H1 (cell line): ENCODE measurements around the gene DCXR. TPM values are rescaled to one million over a fixed set of nuclear protein-coding genes. Genes with fewer than 3 reads are reported as not detected.
A peak's percentile ranks its signal among the peaks of the same experiment; 100 is the strongest.

Experiments
- CTCF ChIA-PET: fragments of 300-600 bp; sonication (Branson Sonifier 250); formaldehyde crosslinking; loops from one replicate; lab custom pipeline; 2021; ENCODE audit not compliant: partially characterized antibody; lab: Charles Lee
- POLR2A ChIA-PET: fragments of 300-600 bp; sonication (Branson Sonifier 250); formaldehyde crosslinking; loops from one replicate; lab custom pipeline; 2021; ENCODE audit warnings: inconsistent platforms; ENCODE audit not compliant: partially characterized antibody; lab: Charles Lee
- DNase-seq, 2 experiments: peaks; one replicate each; pipeline versions ENCODE4 v3.0.0 to v3.0.0-alpha.2; 2010 to 2022; ENCODE audit warnings: low spot score in 2 of 2, low read depth in 1 of 2, mixed read lengths in 1 of 2
- FAIRE-seq: peaks from 2 replicates; lab custom pipeline; 2011; peaks lifted over from hg19 to GRCh38; lab: Jason Lieb, UNC
- H2AFZ ChIP-seq: 2 replicates; pipeline ENCODE4 v1.8.1; 2012; ENCODE audit warnings: low read length, inconsistent platforms
- H2AK5ac ChIP-seq: 2 replicates; pipeline ENCODE4 v1.6.1; 2013; ENCODE audit warnings: low read depth, low read length
- H2BK120ac ChIP-seq: replicated peaks from 2 replicates; pipeline ENCODE3; 2013; ENCODE audit warnings: low read depth, low read length, inconsistent platforms
- H2BK12ac ChIP-seq: 2 replicates; pipeline ENCODE4 v1.6.1; 2013; ENCODE audit warnings: low read depth, low read length
- H2BK15ac ChIP-seq: 2 replicates; pipeline ENCODE4 v1.6.1; 2013; ENCODE audit warnings: low read length
- H2BK20ac ChIP-seq: 2 replicates; pipeline ENCODE4 v1.6.1; 2013; ENCODE audit warnings: low read length
- H2BK5ac ChIP-seq: 2 replicates; pipeline ENCODE4 v1.6.1; 2013; ENCODE audit warnings: low read depth, low read length
- H3K14ac ChIP-seq: 2 replicates; pipeline ENCODE4 v1.6.1; 2013; ENCODE audit warnings: inconsistent platforms; ENCODE audit not compliant: insufficient read length
- H3K18ac ChIP-seq: 2 replicates; pipeline ENCODE4 v1.6.1; 2013; ENCODE audit warnings: low read length; ENCODE audit errors: extremely low read depth
- H3K23ac ChIP-seq: 2 replicates; pipeline ENCODE4 v1.6.1; 2013; ENCODE audit warnings: inconsistent platforms; ENCODE audit not compliant: insufficient read length
- H3K23me2 ChIP-seq: 2 replicates; pipeline ENCODE4 v1.6.1; 2013; ENCODE audit warnings: low read depth, low read length
- H3K27ac ChIP-seq: 2 replicates; pipeline ENCODE4 v1.6.1; 2011; ENCODE audit warnings: low read depth, low read length, inconsistent platforms
- H3K27me3 ChIP-seq, 4 experiments: replicated peaks in 1 of 4; 1 replicate in 1 of 4; 2 replicates in 3 of 4; pipeline versions ENCODE4 v1.6.1 to v1.8.1; 2011 to 2013; ENCODE audit warnings: low read length in 3 of 4, mild to moderate bottlenecking in 3 of 4, inconsistent platforms in 2 of 4, mixed read lengths in 2 of 4, moderate library complexity in 1 of 4; ENCODE audit not compliant: control insufficient read depth in 3 of 4, insufficient read depth in 3 of 4; ENCODE audit errors: extremely low read depth in 1 of 4
- H3K36me3 ChIP-seq, 4 experiments: 2 replicates each; pipeline versions ENCODE4 v1.6.1 to v1.8.1; 2011 to 2013; ENCODE audit warnings: mild to moderate bottlenecking in 4 of 4, low read length in 3 of 4, moderate library complexity in 2 of 4, control low read depth in 1 of 4, inconsistent platforms in 1 of 4; ENCODE audit not compliant: insufficient read depth in 4 of 4, control insufficient read depth in 2 of 4
- H3K4ac ChIP-seq: replicated peaks from 2 replicates; pipeline ENCODE3; 2013; ENCODE audit warnings: low read length, low read depth, mixed read lengths, inconsistent platforms; ENCODE audit not compliant: insufficient read length
- H3K4me1 ChIP-seq, 4 experiments: replicated peaks in 1 of 4; 1 replicate in 1 of 4; 2 replicates in 3 of 4; pipeline versions ENCODE4 v1.6.1 to v1.8.1; 2011 to 2013; ENCODE audit warnings: low read length in 3 of 4, inconsistent platforms in 2 of 4, mixed read lengths in 1 of 4; ENCODE audit not compliant: insufficient read depth in 4 of 4, control insufficient read depth in 3 of 4
- H3K4me2 ChIP-seq, 2 experiments: 2 replicates each; pipeline versions ENCODE4 v1.6.1 to v1.8.1; 2011 to 2013; ENCODE audit warnings: low read depth in 2 of 2, low read length in 2 of 2, control low read depth in 1 of 2, inconsistent platforms in 1 of 2, mild to moderate bottlenecking in 1 of 2; ENCODE audit not compliant: insufficient read depth in 1 of 2
- H3K4me3 ChIP-seq, 4 experiments: fragments of 200-600, 300-600 bp in 1 of 4; sonication (generic), shearing (Covaris generic), sonication (Bioruptor Twin) in 1 of 4; 2 replicates each; pipeline versions ENCODE4 v1.5.1 to v1.8.1; 2011 to 2016; ENCODE audit warnings: low read length in 4 of 4, low read depth in 3 of 4, control low read depth in 2 of 4, inconsistent platforms in 2 of 4, mild to moderate bottlenecking in 2 of 4, mixed read lengths in 1 of 4, moderate library complexity in 1 of 4; ENCODE audit not compliant: insufficient read depth in 2 of 4; ENCODE audit errors: extremely low read depth in 1 of 4
- H3K56ac ChIP-seq: replicated peaks from 2 replicates; pipeline ENCODE3; 2013; ENCODE audit warnings: low read depth, mild to moderate bottlenecking, mixed read lengths, low read length, inconsistent platforms; ENCODE audit not compliant: insufficient read length
- H3K79me1 ChIP-seq: 2 replicates; pipeline ENCODE4 v1.6.1; 2013; ENCODE audit warnings: low read depth, low read length, control low read depth
- H3K79me2 ChIP-seq, 2 experiments: 2 replicates each; pipeline versions ENCODE4 v1.6.1 to v1.8.1; 2012 to 2013; ENCODE audit warnings: low read length in 2 of 2, mild to moderate bottlenecking in 2 of 2, inconsistent platforms in 1 of 2; ENCODE audit not compliant: insufficient read depth in 2 of 2, control insufficient read depth in 1 of 2
- H3K9ac ChIP-seq, 4 experiments: replicated peaks in 1 of 4; 1 replicate in 1 of 4; 2 replicates in 3 of 4; pipeline versions ENCODE4 v1.6.1 to v1.8.1; 2011 to 2013; ENCODE audit warnings: low read depth in 3 of 4, low read length in 3 of 4, control low read depth in 2 of 4, mild to moderate bottlenecking in 2 of 4, moderate library complexity in 2 of 4, inconsistent platforms in 1 of 4; ENCODE audit errors: extremely low read depth in 1 of 4
- H3K9me3 ChIP-seq, 2 experiments: 2 replicates each; pipeline versions ENCODE4 v1.6.1 to v1.8.1; 2012 to 2013; ENCODE audit warnings: mild to moderate bottlenecking in 2 of 2, moderate library complexity in 2 of 2, control low read depth in 1 of 2, inconsistent platforms in 1 of 2, low read depth in 1 of 2, low read length in 1 of 2, mixed read lengths in 1 of 2; ENCODE audit not compliant: insufficient read depth in 2 of 2
- H4K20me1 ChIP-seq, 2 experiments: replicated peaks in 1 of 2; 2 replicates each; pipeline versions ENCODE3 to v1.8.1; 2011 to 2013; ENCODE audit warnings: inconsistent platforms in 2 of 2, low read length in 2 of 2, mild to moderate bottlenecking in 1 of 2; ENCODE audit not compliant: insufficient read depth in 2 of 2, control insufficient read depth in 1 of 2
- H4K5ac ChIP-seq: 2 replicates; pipeline ENCODE4 v1.6.1; 2013; ENCODE audit warnings: low read length, low read depth, mixed read lengths, inconsistent platforms; ENCODE audit not compliant: insufficient read length
- H4K8ac ChIP-seq: 2 replicates; pipeline ENCODE4 v1.8.0; 2013; ENCODE audit warnings: mild to moderate bottlenecking, moderate library complexity, low read length, inconsistent platforms; ENCODE audit not compliant: insufficient read depth; ENCODE audit errors: extremely low read depth
- H4K91ac ChIP-seq: replicated peaks from 2 replicates; pipeline ENCODE3; 2013; ENCODE audit warnings: low read length, mixed read lengths, inconsistent platforms; ENCODE audit not compliant: insufficient read length
- GABPA ChIP-seq: IDR thresholded peaks from 2 replicates; pipeline ENCODE4 v1.6.1; 2011; ENCODE audit warnings: mild to moderate bottlenecking, low read length, moderate library complexity, borderline replicate concordance; ENCODE audit not compliant: insufficient read depth
- JUND ChIP-seq: IDR thresholded peaks from 2 replicates; pipeline ENCODE4 v1.6.1; 2011; ENCODE audit warnings: mild to moderate bottlenecking, improper control_type of control experiment, low read length
- NANOG ChIP-seq: IDR thresholded peaks from 2 replicates; pipeline ENCODE4 v1.6.1; 2011; ENCODE audit warnings: low read length, low read depth, mild to moderate bottlenecking, inconsistent platforms; ENCODE audit not compliant: insufficient read depth, poor library complexity, severe bottlenecking
- SP1 ChIP-seq: IDR thresholded peaks from 2 replicates; pipeline ENCODE4 v1.6.1; 2011; ENCODE audit warnings: low read depth, low read length
- SP4 ChIP-seq: IDR thresholded peaks from 2 replicates; pipeline ENCODE4 v1.6.1; 2012; ENCODE audit warnings: low read length, inconsistent platforms
- SRF ChIP-seq: IDR thresholded peaks from 2 replicates; pipeline ENCODE4 v1.6.1; 2011; ENCODE audit warnings: mild to moderate bottlenecking, low read depth, low read length, moderate library complexity
- YY1 ChIP-seq: IDR thresholded peaks from 2 replicates; pipeline ENCODE4 v1.6.1; 2011; ENCODE audit warnings: low read depth, mild to moderate bottlenecking, low read length
- WGBS, 2 experiments: shearing (Covaris generic) in 1 of 2; methylation state at CpG; one replicate each; pipeline versions ENCODE4 v1.1.6 to v1.1.7; 2013 to 2015; ENCODE audit warnings: low lambda C conversion rate in 2 of 2, mixed read lengths in 2 of 2, inconsistent platforms in 1 of 2, low coverage in 1 of 2, missing lambda C conversion rate in 1 of 2; ENCODE audit not compliant: insufficient replicate concordance in 2 of 2, insufficient coverage in 1 of 2, insufficient read length in 1 of 2; ENCODE audit errors: extremely low coverage in 1 of 2, missing lambda C conversion rate in 1 of 2; 5-methylcytosine and 5-hydroxymethylcytosine counted together
- polyA plus RNA-seq, 7 experiments: library from polyadenylated mRNA; depleted of rRNA in 3 of 7; stranded (reverse) in 5 of 7; unstranded in 2 of 7; fragments of >200 nt in 5 of 7; fragments of 200-250 nt in 2 of 7; gene quantifications; 1 replicate in 5 of 7; 2 replicates in 1 of 7; 4 replicates in 1 of 7; pipeline versions ENCODE4 v1.2.1 to v1.2.3, GENCODE V29; 2011 to 2013; ENCODE audit warnings: missing spikeins in 2 of 7, mixed read lengths in 2 of 7
- total RNA-seq: library from RNA; stranded (reverse); fragmentation: NEBNext Ultra II Directional; extraction: Animal tissue kit (Norgen Biotek cat#: 25700); gene quantifications from 2 replicates; pipeline ENCODE4 v1.2.1, GENCODE V29; 2021

Gene DCXR
- total and polyA plus RNA-seq, 2 of the 8 experiments (the other 6 are each of a cell fraction or from before 2014, with no cell fraction given), result 96.3 to 212 TPM

DNA sequence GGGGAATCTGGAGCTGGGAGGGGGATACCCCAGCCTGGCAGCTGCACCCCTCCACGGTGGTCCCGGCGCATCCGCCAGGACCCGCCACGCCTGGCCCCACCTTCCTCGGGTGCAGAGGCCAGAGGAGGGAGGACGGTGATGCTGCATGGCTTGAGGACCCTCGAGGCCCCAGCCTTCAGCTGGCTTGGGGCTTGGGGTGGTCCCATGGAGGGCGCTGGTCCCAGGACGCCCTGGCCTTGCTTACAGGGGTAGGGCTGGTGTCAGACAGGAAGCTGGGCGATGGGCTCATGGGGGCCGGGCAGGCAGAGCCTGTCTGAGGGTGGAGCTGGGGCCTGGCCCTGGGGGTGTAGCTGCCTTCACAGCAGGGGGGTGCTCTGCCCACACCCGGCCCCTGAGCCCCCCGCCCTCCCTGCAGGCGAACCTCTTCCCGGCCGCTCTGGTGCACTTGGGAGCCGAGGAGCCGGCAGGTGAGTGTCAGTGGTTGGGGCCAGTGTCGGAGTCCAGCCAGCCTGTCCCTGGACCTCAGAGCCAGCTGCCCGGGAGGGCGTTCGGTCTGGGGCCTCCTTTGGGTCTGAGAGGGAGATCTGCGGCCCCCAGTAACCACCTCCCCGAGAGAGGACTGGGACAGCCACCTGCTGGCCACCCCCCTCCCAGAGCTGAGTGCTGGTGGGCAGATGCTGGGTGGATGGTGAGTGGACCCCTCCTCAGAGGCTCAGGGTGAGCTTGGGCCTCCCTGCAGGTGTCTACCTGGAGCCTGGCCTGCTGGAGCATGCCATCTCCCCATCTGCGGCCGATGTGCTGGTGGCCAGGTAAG is 21.2 kb downstream of the DCXR start:
- no peaks in the 10 kb centered on the region for H3K79me1 ChIP-seq
- WGBS, 2 experiments, result 88% methylated on average over 20 of the region's 28 CpGs; no CpG with 5 or more reads in 1 of the 2 experiments
- H3K9ac ChIP-seq, result no peak overlapping the region
- no peaks in the 10 kb centered on the region; a peak in 2 of 8 replicates for H3K36me3 ChIP-seq
- H3K4me3 ChIP-seq, result no peak overlapping the region
- no peak overlapping the region for H3K14ac ChIP-seq
- H3K56ac ChIP-seq, result no peak overlapping the region
- no peak overlapping the region for H2BK120ac ChIP-seq
- POLR2A ChIA-PET, result interaction anchor here (0.7 to 2.2 kb wide), 10 partner anchors 8 to 127 kb away, joined by 3 to 9 read pairs (median 4); partner anchors contain the start of gene FASN
- H3K23me2 ChIP-seq, result no peaks in the 10 kb centered on the region
- no peak overlapping the region for H3K27ac ChIP-seq
- CTCF ChIA-PET, result interaction anchor here (1.1 to 2.7 kb wide), 6 partner anchors 11 to 146 kb away, joined by 3 to 20 read pairs (median 5); partner anchors contain the start of gene RAC3
- H4K8ac ChIP-seq, result peak overlapping the region; percentile 65
- no peak overlapping the region for H3K4ac ChIP-seq
- H2AFZ ChIP-seq, result no peak overlapping the region
- H2BK20ac ChIP-seq, result no peak overlapping the region
- 0 out of 4 replicates have a peak, but pooled peaks cover 0 to under 1% of the 10 kb centered on the region in 2 experiments for H3K79me2 ChIP-seq
- H3K23ac ChIP-seq, result no peak overlapping the region
- FAIRE-seq (no peak), DNase-seq (no peak)
- no peak overlapping the region for H2AK5ac ChIP-seq
- no peak overlapping the region for H3K4me2 ChIP-seq
- H3K9me3 ChIP-seq, result no peaks in the 10 kb centered on the region
- peaks cover 9 to 18% of the 10 kb centered on the region in 2 experiments for H4K20me1 ChIP-seq
- H3K27me3 ChIP-seq, result no peaks in the 10 kb centered on the region
- H3K18ac ChIP-seq, result no peak overlapping the region
- H2BK12ac ChIP-seq, result no peak overlapping the region
- no peak overlapping the region; the same call in 1 of the 2 replicates for H2BK5ac ChIP-seq
- no peak overlapping the region for H4K91ac ChIP-seq
- no peak overlapping the region for H4K5ac ChIP-seq
- H2BK15ac ChIP-seq, result no peak overlapping the region
- H3K4me1 ChIP-seq, result peaks cover 0 to under 1% (median 0%) of the 10 kb centered on the region in 4 experiments; a peak in 2 of 7 replicates
- TF ChIP-seq SRF (no peak), GABPA (no peak), NANOG (no peak), YY1 (no peak), SP1 (no peak), SP4 (no peak), JUND (no peak)
